WTC11 (cell line): ENCODE data around the gene PCSK5. TPM values are rescaled to one million over a fixed set of nuclear protein-coding genes. Genes with fewer than 3 reads are reported as not detected.

Experiments
- ATAC-seq: fragments of 200-7000 bp; cut with Tn5 transposase; 2 replicates; pipeline ENCODE4 v1.10.0; 2021; ENCODE audit warnings: mild to moderate bottlenecking, moderate library complexity
- CTCF ChIA-PET: fragments of 300-600 bp; sonication (Branson Sonifier 250); formaldehyde crosslinking; loops from one replicate; lab custom pipeline; 2021; ENCODE audit warnings: antibody characterized with exemption; lab: Charles Lee
- POLR2A ChIA-PET: fragments of 350-600 bp; sonication (Branson Sonifier 250); formaldehyde crosslinking; loops from one replicate; lab custom pipeline; 2021; ENCODE audit warnings: antibody characterized with exemption; lab: Charles Lee
- DNase-seq: peaks from one replicate; pipeline ENCODE4 v3.0.0; 2021; ENCODE audit warnings: low spot score
- H3K27ac Mint-ChIP-seq: 2 replicates; pipeline ENCODE4 v1.8.0; 2021; ENCODE audit warnings: mixed read lengths
- H3K27me3 Mint-ChIP-seq: 2 replicates; pipeline ENCODE4 v1.8.0; 2021; ENCODE audit warnings: low read depth, mild to moderate bottlenecking, moderate library complexity, mixed read lengths
- H3K36me3 Mint-ChIP-seq: 2 replicates; pipeline ENCODE4 v1.8.0; 2021; ENCODE audit warnings: mixed read lengths
- H3K4me1 Mint-ChIP-seq: 2 replicates; pipeline ENCODE4 v1.8.0; 2022; ENCODE audit warnings: mixed read lengths
- H3K4me3 Mint-ChIP-seq: 2 replicates; pipeline ENCODE4 v1.8.0; 2021; ENCODE audit warnings: mild to moderate bottlenecking, moderate library complexity, mixed read lengths
- H3K9me3 Mint-ChIP-seq: 2 replicates; pipeline ENCODE4 v1.8.0; 2021; ENCODE audit warnings: mixed read lengths
- CBFB ChIP-seq: sonication (generic); formaldehyde crosslinking; IDR thresholded peaks from 2 replicates; pipeline ENCODE4 v1.8.1; 2022; ENCODE audit warnings: mild to moderate bottlenecking, low read depth, missing genetic modification reagents
- EMX1 ChIP-seq: fragments of 250-450 bp; sonication (Bioruptor Pico); IDR thresholded peaks from 2 replicates; pipeline ENCODE4 v1.8.0; 2021; ENCODE audit warnings: mild to moderate bottlenecking
- ESRRA ChIP-seq: sonication (generic); formaldehyde crosslinking; IDR thresholded peaks from 2 replicates; pipeline ENCODE4 v1.8.1; 2022; ENCODE audit warnings: mild to moderate bottlenecking, missing genetic modification reagents, borderline replicate concordance
- FOXK1 ChIP-seq: sonication (generic); formaldehyde crosslinking; IDR thresholded peaks from 2 replicates; pipeline ENCODE4 v1.8.0; 2022; ENCODE audit warnings: mild to moderate bottlenecking, moderate library complexity, missing genetic modification reagents
- GRHL2 ChIP-seq: fragments of 250-450 bp; sonication (Bioruptor Pico); IDR thresholded peaks from 2 replicates; pipeline ENCODE4 v1.8.0; 2022; ENCODE audit warnings: mild to moderate bottlenecking, moderate library complexity; ENCODE audit not compliant: insufficient replicate concordance, severe bottlenecking
- IRF2 ChIP-seq: sonication (generic); formaldehyde crosslinking; IDR thresholded peaks from 2 replicates; pipeline ENCODE4 v1.8.0; 2022; ENCODE audit warnings: low read depth, missing genetic modification reagents, borderline replicate concordance
- KAT7 ChIP-seq: sonication (generic); formaldehyde crosslinking; IDR thresholded peaks from 2 replicates; pipeline ENCODE4 v1.8.1; 2023; ENCODE audit warnings: missing genetic modification reagents, mild to moderate bottlenecking, borderline replicate concordance
- MYBL2 ChIP-seq: sonication (generic); formaldehyde crosslinking; IDR thresholded peaks from 2 replicates; pipeline ENCODE4 v1.8.1; 2023; ENCODE audit warnings: mild to moderate bottlenecking, moderate library complexity, missing genetic modification reagents
- NR3C1 ChIP-seq: sonication (generic); formaldehyde crosslinking; conservative IDR thresholded peaks from 2 replicates; pipeline ENCODE4 v1.8.1; 2023; ENCODE audit warnings: low read depth, mild to moderate bottlenecking, missing genetic modification reagents
- RELA ChIP-seq: sonication (generic); formaldehyde crosslinking; IDR thresholded peaks from 2 replicates; pipeline ENCODE4 v1.8.1; 2022; ENCODE audit warnings: missing genetic modification reagents, mild to moderate bottlenecking, borderline replicate concordance
- TCF7 ChIP-seq: sonication (generic); formaldehyde crosslinking; IDR thresholded peaks from 2 replicates; pipeline ENCODE4 v1.8.0; 2022; ENCODE audit warnings: mild to moderate bottlenecking, low read depth, missing genetic modification reagents, moderate library complexity
- ZBTB21 ChIP-seq: sonication (generic); formaldehyde crosslinking; IDR thresholded peaks from 2 replicates; pipeline ENCODE4 v1.8.1; 2023; ENCODE audit warnings: mild to moderate bottlenecking, missing genetic modification reagents, borderline replicate concordance
- ZNF138 ChIP-seq: sonication (generic); formaldehyde crosslinking; conservative IDR thresholded peaks from 2 replicates; pipeline ENCODE4 v1.8.1; 2022; ENCODE audit warnings: mild to moderate bottlenecking, moderate library complexity, missing genetic modification reagents
- ZNF219 ChIP-seq: sonication (generic); formaldehyde crosslinking; IDR thresholded peaks from 2 replicates; pipeline ENCODE4 v1.8.0; 2023; ENCODE audit warnings: missing genetic modification reagents, mild to moderate bottlenecking, borderline replicate concordance
- ZNF232 ChIP-seq: sonication (generic); formaldehyde crosslinking; IDR thresholded peaks from 2 replicates; pipeline ENCODE4 v1.8.0; 2022; ENCODE audit warnings: mild to moderate bottlenecking, missing genetic modification reagents
- total RNA-seq: library from RNA; stranded (reverse); gene quantifications from 3 replicates; pipeline ENCODE4 v1.2.3, GENCODE V29; 2021
- TF ChIP-seq, protein P1 (sequence below): sonication (generic); formaldehyde crosslinking; IDR thresholded peaks from 2 replicates; pipeline ENCODE4 v1.8.1; 2023; ENCODE audit warnings: mild to moderate bottlenecking, missing genetic modification reagents, moderate library complexity
- TF ChIP-seq, protein P2 (sequence below): sonication (generic); formaldehyde crosslinking; IDR thresholded peaks from 2 replicates; pipeline ENCODE4 v1.8.0; 2023; ENCODE audit warnings: missing genetic modification reagents
- TF ChIP-seq, protein P3 (sequence below): sonication (generic); formaldehyde crosslinking; IDR thresholded peaks from 2 replicates; pipeline ENCODE4 v1.8.0; 2022; ENCODE audit warnings: missing genetic modification reagents
- TF ChIP-seq, protein P4 (sequence below): sonication (generic); formaldehyde crosslinking; IDR thresholded peaks from 2 replicates; pipeline ENCODE4 v1.8.1; 2023; ENCODE audit warnings: mild to moderate bottlenecking, missing genetic modification reagents
- TF ChIP-seq, protein P5 (sequence below): sonication (generic); formaldehyde crosslinking; IDR thresholded peaks from 2 replicates; pipeline ENCODE4 v1.8.0; 2023; ENCODE audit warnings: mild to moderate bottlenecking, missing genetic modification reagents

Gene PCSK5
- total RNA-seq, 1 experiment from 2014 or later, result 30.6 TPM

DNA sequence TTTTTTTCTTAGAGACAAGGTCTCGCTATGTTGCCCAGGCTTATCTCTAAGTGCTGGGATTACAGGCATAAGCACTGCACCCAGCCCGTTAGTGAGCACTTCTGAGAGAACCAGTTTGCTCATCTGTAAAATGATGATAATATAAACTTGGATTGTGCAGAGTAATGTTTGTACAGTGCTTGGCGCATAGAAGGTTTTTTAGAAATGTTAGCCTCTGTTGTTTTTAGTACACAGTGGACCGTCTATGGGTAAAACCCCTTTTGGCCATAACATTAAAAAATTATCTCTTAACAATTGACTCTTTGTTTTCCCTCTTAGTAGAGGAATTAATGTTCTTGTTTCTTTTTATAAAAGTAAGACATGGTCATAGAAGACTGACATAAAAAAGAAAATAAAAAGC is 202.1 kb downstream of the PCSK5 start:
- ChIA-PET CTCF (no interaction called here), POLR2A (no interaction called here)
- ATAC-seq (no peak), DNase-seq (no peak)
- peaks cover 6% of the 10 kb centered on the region; the same call in 1 of the 2 replicates for H3K9me3 Mint-ChIP-seq
- H3K27ac Mint-ChIP-seq, result no peak overlapping the region
- H3K36me3 Mint-ChIP-seq, result peaks cover 42% of the 10 kb centered on the region
- peaks cover 18% of the 10 kb centered on the region; the same call in 1 of the 2 replicates for H3K4me1 Mint-ChIP-seq
- TF ChIP-seq, protein P1, sequence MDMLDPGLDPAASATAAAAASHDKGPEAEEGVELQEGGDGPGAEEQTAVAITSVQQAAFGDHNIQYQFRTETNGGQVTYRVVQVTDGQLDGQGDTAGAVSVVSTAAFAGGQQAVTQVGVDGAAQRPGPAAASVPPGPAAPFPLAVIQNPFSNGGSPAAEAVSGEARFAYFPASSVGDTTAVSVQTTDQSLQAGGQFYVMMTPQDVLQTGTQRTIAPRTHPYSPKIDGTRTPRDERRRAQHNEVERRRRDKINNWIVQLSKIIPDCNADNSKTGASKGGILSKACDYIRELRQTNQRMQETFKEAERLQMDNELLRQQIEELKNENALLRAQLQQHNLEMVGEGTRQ (CRISPR knock-in tag), result no peak
- H3K27me3 Mint-ChIP-seq, result no peaks in the 10 kb centered on the region
- no peak overlapping the region for H3K4me3 Mint-ChIP-seq

DNA sequence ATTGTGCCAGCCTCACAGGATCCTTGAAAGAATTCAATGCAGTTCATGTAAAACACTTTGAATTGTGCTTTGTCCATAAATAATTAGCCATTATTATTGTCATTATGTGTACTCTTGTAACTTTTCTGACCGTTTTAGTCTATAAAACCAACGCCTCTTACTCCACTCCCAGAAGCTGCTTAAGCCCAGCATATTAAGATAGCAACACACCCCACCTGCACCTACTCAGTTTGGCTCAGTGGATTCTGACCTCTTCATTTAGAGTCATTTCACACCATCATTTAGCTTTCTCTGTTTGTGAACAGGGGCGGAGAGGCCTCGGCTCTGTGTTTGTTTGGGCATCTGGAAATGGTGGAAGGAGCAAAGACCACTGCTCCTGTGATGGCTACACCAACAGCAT is 205.1 kb downstream of the PCSK5 start:
- Mint-ChIP-seq H3K27me3 (no peaks in the 10 kb centered on the region), H3K4me3 (no peak overlapping the region), H3K36me3 (peaks cover 35% of the 10 kb centered on the region), H3K27ac (no peak overlapping the region), H3K9me3 (peaks cover 3% of the 10 kb centered on the region; the same call in 1 of the 2 replicates)
- no peak for ATAC-seq
- no peak for TF ChIP-seq ZBTB21
- TF ChIP-seq GRHL2, result no peak
- no peak for TF ChIP-seq ZNF219 (CRISPR knock-in tag)
- no peak for TF ChIP-seq TCF7 (CRISPR knock-in tag)
- TF ChIP-seq, protein P2, sequence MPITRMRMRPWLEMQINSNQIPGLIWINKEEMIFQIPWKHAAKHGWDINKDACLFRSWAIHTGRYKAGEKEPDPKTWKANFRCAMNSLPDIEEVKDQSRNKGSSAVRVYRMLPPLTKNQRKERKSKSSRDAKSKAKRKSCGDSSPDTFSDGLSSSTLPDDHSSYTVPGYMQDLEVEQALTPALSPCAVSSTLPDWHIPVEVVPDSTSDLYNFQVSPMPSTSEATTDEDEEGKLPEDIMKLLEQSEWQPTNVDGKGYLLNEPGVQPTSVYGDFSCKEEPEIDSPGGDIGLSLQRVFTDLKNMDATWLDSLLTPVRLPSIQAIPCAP (CRISPR knock-in tag), result no peak
- TF ChIP-seq ESRRA, result no peak
- TF ChIP-seq MYBL2 (CRISPR knock-in tag), result no peak
- no peak for TF ChIP-seq ZNF232
- TF ChIP-seq, all 79 proteins: peak for 0
- peaks cover 11% of the 10 kb centered on the region for H3K4me1 Mint-ChIP-seq
- ChIA-PET POLR2A (no interaction called here), CTCF (no interaction called here)
- DNase-seq, result no peak

DNA sequence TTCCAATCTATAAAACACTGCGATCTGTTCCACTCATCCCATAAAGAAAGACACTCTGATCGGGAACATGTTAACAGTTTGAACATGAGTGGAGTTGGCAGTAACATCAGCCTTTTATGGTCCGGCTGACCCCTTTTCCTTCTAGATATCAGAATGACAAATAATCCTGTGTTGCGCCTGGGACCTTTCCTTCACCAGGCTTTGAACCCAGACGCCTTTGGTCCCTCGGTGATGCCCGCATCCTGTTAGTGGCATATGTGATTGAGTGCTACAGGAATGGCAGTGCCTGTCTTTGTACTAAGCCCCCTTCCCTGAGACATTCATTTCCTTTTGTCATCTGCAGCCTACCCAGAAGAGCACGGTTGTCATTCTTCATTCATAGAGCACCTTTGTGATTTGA is 209.0 kb downstream of the PCSK5 start:
- ATAC-seq, result no peak
- ChIA-PET POLR2A (no interaction called here), CTCF (no interaction called here)
- Mint-ChIP-seq H3K27ac (no peak overlapping the region), H3K4me3 (no peak overlapping the region), H3K9me3 (no peaks in the 10 kb centered on the region), H3K27me3 (no peaks in the 10 kb centered on the region), H3K4me1 (peaks cover 19% of the 10 kb centered on the region), H3K36me3 (peaks cover 23% of the 10 kb centered on the region)
- no peak for TF ChIP-seq CBFB (CRISPR knock-in tag)
- no peak for TF ChIP-seq EMX1 (CRISPR knock-in tag)
- no peak for TF ChIP-seq RELA (CRISPR knock-in tag)
- DNase-seq, result no peak

DNA sequence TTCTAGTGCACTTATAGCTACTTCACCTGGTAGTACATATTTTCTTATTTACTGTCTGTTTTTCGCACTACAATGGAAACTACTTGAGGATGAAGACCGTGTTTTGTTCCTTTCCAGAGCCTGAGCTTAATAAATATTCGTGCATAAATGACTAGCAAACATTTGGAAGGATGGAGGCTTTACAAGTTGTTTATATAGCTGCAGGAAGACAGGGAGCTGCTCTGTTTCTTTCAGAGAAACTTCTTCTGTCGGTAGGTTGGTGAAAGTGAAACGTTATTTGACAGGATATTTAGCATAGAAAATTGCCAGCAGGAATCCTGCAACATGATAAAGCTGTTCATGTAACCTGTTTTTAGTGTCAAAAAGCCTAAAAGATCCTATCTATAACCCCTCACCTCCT is 210.6 kb downstream of the PCSK5 start:
- POLR2A ChIA-PET, result no interaction called here
- DNase-seq (no peak), ATAC-seq (no peak)
- H3K27ac Mint-ChIP-seq, result 0 out of 2 replicates have a peak overlapping the region, but pooled peaks have one; percentile 3
- H3K4me3 Mint-ChIP-seq, result no peak overlapping the region
- peaks cover 19% of the 10 kb centered on the region for H3K4me1 Mint-ChIP-seq
- H3K27me3 Mint-ChIP-seq, result no peaks in the 10 kb centered on the region
- H3K36me3 Mint-ChIP-seq, result peaks cover 17% of the 10 kb centered on the region
- no peaks in the 10 kb centered on the region for H3K9me3 Mint-ChIP-seq
- CTCF ChIA-PET, result interaction anchor here (0.6 kb wide), 1 partner anchor 24 kb away, joined by 4 read pairs; no protein-coding TSS in a partner anchor
- TF ChIP-seq NR3C1 (no peak), FOXK1 (CRISPR knock-in tag) (no peak), CBFB (CRISPR knock-in tag) (no peak), ZNF138 (CRISPR knock-in tag) (no peak), KAT7 (CRISPR knock-in tag) (no peak), IRF2 (CRISPR knock-in tag) (no peak)
- TF ChIP-seq, protein P3, sequence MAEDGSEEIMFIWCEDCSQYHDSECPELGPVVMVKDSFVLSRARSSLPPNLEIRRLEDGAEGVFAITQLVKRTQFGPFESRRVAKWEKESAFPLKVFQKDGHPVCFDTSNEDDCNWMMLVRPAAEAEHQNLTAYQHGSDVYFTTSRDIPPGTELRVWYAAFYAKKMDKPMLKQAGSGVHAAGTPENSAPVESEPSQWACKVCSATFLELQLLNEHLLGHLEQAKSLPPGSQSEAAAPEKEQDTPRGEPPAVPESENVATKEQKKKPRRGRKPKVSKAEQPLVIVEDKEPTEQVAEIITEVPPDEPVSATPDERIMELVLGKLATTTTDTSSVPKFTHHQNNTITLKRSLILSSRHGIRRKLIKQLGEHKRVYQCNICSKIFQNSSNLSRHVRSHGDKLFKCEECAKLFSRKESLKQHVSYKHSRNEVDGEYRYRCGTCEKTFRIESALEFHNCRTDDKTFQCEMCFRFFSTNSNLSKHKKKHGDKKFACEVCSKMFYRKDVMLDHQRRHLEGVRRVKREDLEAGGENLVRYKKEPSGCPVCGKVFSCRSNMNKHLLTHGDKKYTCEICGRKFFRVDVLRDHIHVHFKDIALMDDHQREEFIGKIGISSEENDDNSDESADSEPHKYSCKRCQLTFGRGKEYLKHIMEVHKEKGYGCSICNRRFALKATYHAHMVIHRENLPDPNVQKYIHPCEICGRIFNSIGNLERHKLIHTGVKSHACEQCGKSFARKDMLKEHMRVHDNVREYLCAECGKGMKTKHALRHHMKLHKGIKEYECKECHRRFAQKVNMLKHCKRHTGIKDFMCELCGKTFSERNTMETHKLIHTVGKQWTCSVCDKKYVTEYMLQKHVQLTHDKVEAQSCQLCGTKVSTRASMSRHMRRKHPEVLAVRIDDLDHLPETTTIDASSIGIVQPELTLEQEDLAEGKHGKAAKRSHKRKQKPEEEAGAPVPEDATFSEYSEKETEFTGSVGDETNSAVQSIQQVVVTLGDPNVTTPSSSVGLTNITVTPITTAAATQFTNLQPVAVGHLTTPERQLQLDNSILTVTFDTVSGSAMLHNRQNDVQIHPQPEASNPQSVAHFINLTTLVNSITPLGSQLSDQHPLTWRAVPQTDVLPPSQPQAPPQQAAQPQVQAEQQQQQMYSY, result no peak
- TF ChIP-seq, protein P4, sequence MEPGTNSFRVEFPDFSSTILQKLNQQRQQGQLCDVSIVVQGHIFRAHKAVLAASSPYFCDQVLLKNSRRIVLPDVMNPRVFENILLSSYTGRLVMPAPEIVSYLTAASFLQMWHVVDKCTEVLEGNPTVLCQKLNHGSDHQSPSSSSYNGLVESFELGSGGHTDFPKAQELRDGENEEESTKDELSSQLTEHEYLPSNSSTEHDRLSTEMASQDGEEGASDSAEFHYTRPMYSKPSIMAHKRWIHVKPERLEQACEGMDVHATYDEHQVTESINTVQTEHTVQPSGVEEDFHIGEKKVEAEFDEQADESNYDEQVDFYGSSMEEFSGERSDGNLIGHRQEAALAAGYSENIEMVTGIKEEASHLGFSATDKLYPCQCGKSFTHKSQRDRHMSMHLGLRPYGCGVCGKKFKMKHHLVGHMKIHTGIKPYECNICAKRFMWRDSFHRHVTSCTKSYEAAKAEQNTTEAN (CRISPR knock-in tag), result no peak
- TF ChIP-seq, protein P5, sequence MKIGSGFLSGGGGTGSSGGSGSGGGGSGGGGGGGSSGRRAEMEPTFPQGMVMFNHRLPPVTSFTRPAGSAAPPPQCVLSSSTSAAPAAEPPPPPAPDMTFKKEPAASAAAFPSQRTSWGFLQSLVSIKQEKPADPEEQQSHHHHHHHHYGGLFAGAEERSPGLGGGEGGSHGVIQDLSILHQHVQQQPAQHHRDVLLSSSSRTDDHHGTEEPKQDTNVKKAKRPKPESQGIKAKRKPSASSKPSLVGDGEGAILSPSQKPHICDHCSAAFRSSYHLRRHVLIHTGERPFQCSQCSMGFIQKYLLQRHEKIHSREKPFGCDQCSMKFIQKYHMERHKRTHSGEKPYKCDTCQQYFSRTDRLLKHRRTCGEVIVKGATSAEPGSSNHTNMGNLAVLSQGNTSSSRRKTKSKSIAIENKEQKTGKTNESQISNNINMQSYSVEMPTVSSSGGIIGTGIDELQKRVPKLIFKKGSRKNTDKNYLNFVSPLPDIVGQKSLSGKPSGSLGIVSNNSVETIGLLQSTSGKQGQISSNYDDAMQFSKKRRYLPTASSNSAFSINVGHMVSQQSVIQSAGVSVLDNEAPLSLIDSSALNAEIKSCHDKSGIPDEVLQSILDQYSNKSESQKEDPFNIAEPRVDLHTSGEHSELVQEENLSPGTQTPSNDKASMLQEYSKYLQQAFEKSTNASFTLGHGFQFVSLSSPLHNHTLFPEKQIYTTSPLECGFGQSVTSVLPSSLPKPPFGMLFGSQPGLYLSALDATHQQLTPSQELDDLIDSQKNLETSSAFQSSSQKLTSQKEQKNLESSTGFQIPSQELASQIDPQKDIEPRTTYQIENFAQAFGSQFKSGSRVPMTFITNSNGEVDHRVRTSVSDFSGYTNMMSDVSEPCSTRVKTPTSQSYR (CRISPR knock-in tag), result no peak
